GM23338 (cell line): ENCODE results near the gene UGP2. TPM values are rescaled to one million over a fixed set of nuclear protein-coding genes. Genes with fewer than 3 reads are reported as not detected.
A peak's percentile ranks its signal among the peaks of the same experiment; 100 is the strongest.

ENCODE experiments used
- ATAC-seq: fragments of 200-7000 bp; cut with Tn5 transposase; 3 replicates; pipeline ENCODE4 v1.9.1; 2020
- DNase-seq: peaks from one replicate; pipeline ENCODE4 v3.0.0-alpha.2; 2015; ENCODE audit warnings: low spot score
- H2AFZ ChIP-seq: fragments of 200-600 bp; sonication (generic); 2 replicates; pipeline ENCODE4 v1.8.0; 2016; ENCODE audit warnings: antibody characterized with exemption, mild to moderate bottlenecking, moderate library complexity
- H3F3A ChIP-seq: fragments of 200-600 bp; sonication (generic); replicated peaks from 2 replicates; pipeline ENCODE4 v1.8.0; 2017; ENCODE audit warnings: antibody characterized with exemption, mixed run types, low read depth
- H3K27ac ChIP-seq: fragments of 200-600 bp; sonication (generic); 2 replicates; pipeline ENCODE4 v1.6.1; 2016; ENCODE audit warnings: low read depth
- H3K27me3 ChIP-seq: fragments of 200-600 bp; sonication (generic); 2 replicates; pipeline ENCODE4 v1.8.0; 2016; ENCODE audit warnings: mild to moderate bottlenecking, mixed run types, moderate library complexity; ENCODE audit not compliant: insufficient read depth
- H3K36me3 ChIP-seq: fragments of 200-600 bp; sonication (generic); 2 replicates; pipeline ENCODE4 v1.8.0; 2016; ENCODE audit warnings: mild to moderate bottlenecking; ENCODE audit not compliant: insufficient read depth
- H3K4me1 ChIP-seq: fragments of 200-600 bp; sonication (generic); 2 replicates; pipeline ENCODE4 v1.8.0; 2016; ENCODE audit warnings: mild to moderate bottlenecking, moderate library complexity; ENCODE audit not compliant: insufficient read depth
- H3K4me2 ChIP-seq: fragments of 200-600 bp; sonication (generic); 2 replicates; pipeline ENCODE4 v1.7.1; 2017; ENCODE audit warnings: mixed run types
- H3K4me3 ChIP-seq: fragments of 200-600 bp; sonication (generic); 2 replicates; pipeline ENCODE4 v1.6.1; 2016; ENCODE audit warnings: mixed run types
- H3K79me2 ChIP-seq: fragments of 200-600 bp; sonication (generic); replicated peaks from 2 replicates; pipeline ENCODE4 v1.8.0; 2017; ENCODE audit warnings: mild to moderate bottlenecking; ENCODE audit not compliant: insufficient read depth
- H3K9me2 ChIP-seq: fragments of 200-600 bp; sonication (generic); 2 replicates; pipeline ENCODE4 v1.8.0; 2017; ENCODE audit not compliant: insufficient read depth
- H4K20me1 ChIP-seq: fragments of 200-600 bp; sonication (generic); replicated peaks from 2 replicates; pipeline ENCODE4 v1.8.0; 2017; ENCODE audit warnings: mild to moderate bottlenecking; ENCODE audit not compliant: insufficient read depth
- H3K27ac Mint-ChIP-seq: 2 replicates; pipeline ENCODE4 v1.8.0; 2020; ENCODE audit warnings: inconsistent platforms, mild to moderate bottlenecking, moderate library complexity, mixed read lengths
- H3K27me3 Mint-ChIP-seq: 3 replicates; pipeline ENCODE4 v1.8.0; 2022; ENCODE audit warnings: low read depth, mild to moderate bottlenecking, moderate library complexity, mixed read lengths, inconsistent platforms; ENCODE audit not compliant: insufficient read depth, poor library complexity
- H3K36me3 Mint-ChIP-seq: 3 replicates; pipeline ENCODE4 v1.8.0; 2021; ENCODE audit warnings: low read depth, mild to moderate bottlenecking, inconsistent platforms, moderate library complexity, mixed read lengths
- H3K4me1 Mint-ChIP-seq: 3 replicates; pipeline ENCODE4 v1.8.0; 2020; ENCODE audit warnings: mild to moderate bottlenecking, inconsistent platforms, mixed read lengths
- H3K4me3 Mint-ChIP-seq: 3 replicates; pipeline ENCODE4 v1.8.0; 2021; ENCODE audit warnings: moderate library complexity, mild to moderate bottlenecking, inconsistent platforms, mixed read lengths
- H3K9me3 Mint-ChIP-seq: 3 replicates; pipeline ENCODE4 v1.8.0; 2020; ENCODE audit warnings: moderate library complexity, mild to moderate bottlenecking, inconsistent platforms, mixed read lengths
- EZH2 ChIP-seq: fragments of 200-600 bp; sonication (generic); IDR thresholded peaks from one replicate; pipeline ENCODE4 v1.8.0; 2017; ENCODE audit warnings: antibody characterized with exemption, mild to moderate bottlenecking, low read depth; ENCODE audit not compliant: unreplicated experiment
- EZH2phosphoT487 ChIP-seq: fragments of 200-600 bp; sonication (generic); IDR thresholded peaks from one replicate; pipeline ENCODE4 v1.8.1; 2018; ENCODE audit warnings: antibody characterized with exemption; ENCODE audit not compliant: unreplicated experiment
- JUNB ChIP-seq: IDR thresholded peaks from one replicate; pipeline ENCODE4 v1.6.1; 2016; ENCODE audit warnings: antibody characterized with exemption; ENCODE audit not compliant: unreplicated experiment
- POLR2AphosphoS5 ChIP-seq: IDR thresholded peaks from 2 replicates; pipeline ENCODE4 v1.6.1; 2016; ENCODE audit warnings: antibody characterized with exemption, low read depth
- STAT1 ChIP-seq: IDR thresholded peaks from one replicate; pipeline ENCODE4 v1.6.1; 2016; ENCODE audit warnings: antibody characterized with exemption; ENCODE audit not compliant: unreplicated experiment
- ZNF114 ChIP-seq: fragments of 250-450 bp; sonication (Bioruptor Pico); IDR thresholded peaks from 2 replicates; pipeline ENCODE4 v1.5.0; 2020; ENCODE audit warnings: mild to moderate bottlenecking, moderate library complexity
- ZNF331 ChIP-seq: fragments of 250-450 bp; sonication (Bioruptor Pico); IDR thresholded peaks from 2 replicates; pipeline ENCODE4 v1.5.0; 2020; ENCODE audit warnings: low read depth, mild to moderate bottlenecking, moderate library complexity
- polyA plus RNA-seq: library from polyadenylated mRNA; unstranded; fragments of >200 nt; fragmentation: Nextera tagmentation; extraction: Ambion mirVana; gene quantifications from 2 replicates; pipeline ENCODE4 v1.2.1, GENCODE V29; 2016
- total RNA-seq: library from RNA; depleted of rRNA; stranded (reverse); fragments of >200 nt; shearing (Covaris generic); gene quantifications from 2 replicates; pipeline ENCODE4 v1.2.3, GENCODE V29; 2014
- TF ChIP-seq, protein P1 (sequence below): IDR thresholded peaks from 2 replicates; pipeline ENCODE4 v1.6.1; 2016; ENCODE audit warnings: antibody characterized with exemption
- TF ChIP-seq, protein P2 (sequence below): IDR thresholded peaks from one replicate; pipeline ENCODE4 v1.6.1; 2018; ENCODE audit warnings: antibody characterized with exemption; ENCODE audit not compliant: unreplicated experiment

UGP2 gene
- total and polyA plus RNA-seq, 2 experiments from 2014 or later, result 744 to 943 TPM

DNA sequence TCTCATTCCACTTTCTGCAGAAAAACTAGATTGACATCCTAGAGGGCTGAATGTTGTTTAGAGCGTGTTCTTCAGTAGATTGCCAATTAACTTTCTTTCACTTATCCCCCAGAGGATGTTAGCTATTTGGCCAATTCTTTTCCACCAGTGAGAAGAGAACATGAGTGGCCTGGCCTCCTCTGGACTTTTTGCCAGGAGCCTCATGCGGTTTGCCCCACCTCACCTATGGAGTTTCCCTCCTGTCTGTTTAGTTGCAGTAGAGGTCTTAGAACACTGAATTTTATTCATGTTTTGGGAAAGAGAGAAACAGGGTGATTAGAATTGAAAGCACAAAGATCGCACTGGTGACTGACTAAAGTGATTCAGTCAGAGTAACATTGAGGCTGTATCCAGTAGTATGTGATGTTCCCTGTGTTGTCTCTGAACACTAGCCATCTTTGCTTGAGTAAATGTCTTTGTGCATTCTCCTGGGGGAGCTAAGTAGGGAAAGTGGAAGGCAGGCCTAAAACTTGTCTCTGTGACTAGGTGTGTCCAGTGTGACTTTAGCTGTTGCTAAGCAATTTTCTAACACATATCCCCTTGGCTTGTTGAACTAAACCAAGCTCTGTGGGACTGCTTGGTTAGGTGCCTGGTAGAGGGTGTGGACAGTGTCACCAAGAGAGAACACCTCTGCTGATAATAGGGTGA lies 34.0 kb downstream of the UGP2 start:
- peaks cover 99% of the 10 kb centered on the region for H3K79me2 ChIP-seq
- no peaks in the 10 kb centered on the region for H3K9me2 ChIP-seq
- peaks cover 67% of the 10 kb centered on the region for H4K20me1 ChIP-seq
- DNase-seq, result no peak
- TF ChIP-seq ZNF331 (CRISPR knock-in tag), result no peak
- 0 out of 2 replicates have a peak, but pooled peaks have one; percentile 18 for TF ChIP-seq POLR2AphosphoS5
- TF ChIP-seq EZH2phosphoT487, result no peak
- TF ChIP-seq EZH2, result no peak
- no peaks in the 10 kb centered on the region for H3K27me3 ChIP-seq
- Mint-ChIP-seq H3K27me3 (peaks cover 6% of the 10 kb centered on the region), H3K4me1 (peaks cover 76% of the 10 kb centered on the region), H3K9me3 (peaks cover 3% of the 10 kb centered on the region; the same call in 1 of the 3 replicates), H3K27ac (peak overlapping the region; percentile 4; the same call in 1 of the 2 replicates), H3K36me3 (peaks cover 80% of the 10 kb centered on the region), H3K4me3 (no peak overlapping the region)
- peaks cover 20% of the 10 kb centered on the region for H3F3A ChIP-seq
- H3K27ac ChIP-seq, result peak overlapping the region; percentile 71
- no peak overlapping the region for H2AFZ ChIP-seq
- H3K4me2 ChIP-seq, result no peak overlapping the region
- H3K4me1 ChIP-seq, result peaks cover 70% of the 10 kb centered on the region
- no peak overlapping the region for H3K4me3 ChIP-seq
- no peak; the same call in 2 of the 3 replicates for ATAC-seq
- peaks cover 25% of the 10 kb centered on the region for H3K36me3 ChIP-seq

DNA sequence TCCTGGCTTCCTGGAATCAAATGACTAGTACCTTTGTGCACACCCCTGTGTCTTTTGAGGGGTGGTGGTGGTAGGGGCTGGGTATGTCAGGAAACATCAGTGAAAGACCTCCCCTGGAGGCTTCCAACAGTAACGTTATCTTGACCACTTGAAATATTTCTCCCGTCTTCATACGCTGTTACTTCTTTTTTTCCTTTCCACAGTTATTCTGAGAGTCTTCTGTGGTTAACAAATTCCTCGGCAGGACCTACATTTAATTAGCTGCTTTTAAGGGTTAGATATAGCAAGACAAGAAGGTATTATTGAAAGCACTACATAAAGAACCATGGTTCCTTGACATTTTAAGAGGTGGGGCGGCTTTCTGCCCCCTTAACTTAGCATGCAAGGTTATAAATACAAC lies 34.6 kb downstream of the UGP2 start:
- DNase-seq (no peak), ATAC-seq (no peak; the same call in 1 of the 3 replicates)
- TF ChIP-seq POLR2AphosphoS5 (0 out of 2 replicates have a peak, but pooled peaks have one; percentile 1), ZNF331 (CRISPR knock-in tag) (no peak)
- Histone ChIP-seq H3K4me2 (no peak overlapping the region), H3K9me2 (no peaks in the 10 kb centered on the region), H2AFZ (no peak overlapping the region), H4K20me1 (peaks cover 70% of the 10 kb centered on the region), H3K36me3 (peaks cover 27% of the 10 kb centered on the region), H3K4me3 (no peak overlapping the region), H3K27ac (peak overlapping the region; percentile 71; the same call in 1 of the 2 replicates), H3K4me1 (peaks cover 76% of the 10 kb centered on the region), H3F3A (peaks cover 20% of the 10 kb centered on the region), H3K27me3 (no peaks in the 10 kb centered on the region), H3K79me2 (peaks cover 99% of the 10 kb centered on the region)
- Mint-ChIP-seq H3K4me1 (peaks cover 79% of the 10 kb centered on the region), H3K27ac (peak overlapping the region; percentile 41), H3K36me3 (peaks cover 81% of the 10 kb centered on the region), H3K4me3 (no peak overlapping the region; the same call in 2 of the 3 replicates), H3K27me3 (peaks cover 4% of the 10 kb centered on the region), H3K9me3 (peaks cover 3% of the 10 kb centered on the region; the same call in 1 of the 3 replicates)

DNA sequence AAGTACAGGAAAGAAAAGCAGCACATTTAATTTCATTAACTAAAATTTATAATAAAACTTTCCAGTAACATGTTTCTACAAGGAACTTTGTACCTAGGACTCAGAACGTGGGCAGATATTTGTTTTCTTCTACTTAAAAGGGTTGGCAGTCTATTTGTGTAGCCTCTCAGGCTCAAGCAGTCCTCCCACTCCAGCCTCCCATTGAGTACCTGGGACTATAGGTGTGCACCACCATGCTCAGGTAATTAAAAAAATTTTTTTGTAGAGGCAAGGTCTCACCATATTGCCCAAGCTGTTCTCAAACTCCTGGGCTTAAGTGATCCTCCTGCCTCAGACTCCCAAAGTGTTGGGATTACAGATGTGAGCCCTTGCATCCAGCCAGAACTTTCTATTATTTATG lies 36.8 kb downstream of the UGP2 start:
- peaks cover 70% of the 10 kb centered on the region for H4K20me1 ChIP-seq
- H3K27ac Mint-ChIP-seq, result no peak overlapping the region
- DNase-seq, result no peak
- no peak overlapping the region for H2AFZ ChIP-seq
- peaks cover 35% of the 10 kb centered on the region for H3K36me3 ChIP-seq
- peaks cover 2% of the 10 kb centered on the region for H3K27me3 Mint-ChIP-seq
- H3K79me2 ChIP-seq, result peaks cover 98% of the 10 kb centered on the region
- H3F3A ChIP-seq, result peaks cover 21% of the 10 kb centered on the region
- H3K4me2 ChIP-seq, result no peak overlapping the region
- H3K4me3 ChIP-seq, result no peak overlapping the region
- no peak overlapping the region for H3K4me3 Mint-ChIP-seq
- H3K9me3 Mint-ChIP-seq, result 0 out of 3 replicates have a peak, but pooled peaks cover under 1% of the 10 kb centered on the region
- peaks cover 81% of the 10 kb centered on the region for H3K4me1 Mint-ChIP-seq
- peaks cover 70% of the 10 kb centered on the region for H3K4me1 ChIP-seq
- no peaks in the 10 kb centered on the region for H3K27me3 ChIP-seq
- H3K36me3 Mint-ChIP-seq, result peaks cover 81% of the 10 kb centered on the region
- no peak for ATAC-seq
- H3K27ac ChIP-seq, result no peak overlapping the region; the same call in 1 of the 2 replicates
- no peaks in the 10 kb centered on the region for H3K9me2 ChIP-seq
- TF ChIP-seq, protein P1, sequence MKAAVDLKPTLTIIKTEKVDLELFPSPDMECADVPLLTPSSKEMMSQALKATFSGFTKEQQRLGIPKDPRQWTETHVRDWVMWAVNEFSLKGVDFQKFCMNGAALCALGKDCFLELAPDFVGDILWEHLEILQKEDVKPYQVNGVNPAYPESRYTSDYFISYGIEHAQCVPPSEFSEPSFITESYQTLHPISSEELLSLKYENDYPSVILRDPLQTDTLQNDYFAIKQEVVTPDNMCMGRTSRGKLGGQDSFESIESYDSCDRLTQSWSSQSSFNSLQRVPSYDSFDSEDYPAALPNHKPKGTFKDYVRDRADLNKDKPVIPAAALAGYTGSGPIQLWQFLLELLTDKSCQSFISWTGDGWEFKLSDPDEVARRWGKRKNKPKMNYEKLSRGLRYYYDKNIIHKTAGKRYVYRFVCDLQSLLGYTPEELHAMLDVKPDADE, result no peak
- TF ChIP-seq, protein P2, sequence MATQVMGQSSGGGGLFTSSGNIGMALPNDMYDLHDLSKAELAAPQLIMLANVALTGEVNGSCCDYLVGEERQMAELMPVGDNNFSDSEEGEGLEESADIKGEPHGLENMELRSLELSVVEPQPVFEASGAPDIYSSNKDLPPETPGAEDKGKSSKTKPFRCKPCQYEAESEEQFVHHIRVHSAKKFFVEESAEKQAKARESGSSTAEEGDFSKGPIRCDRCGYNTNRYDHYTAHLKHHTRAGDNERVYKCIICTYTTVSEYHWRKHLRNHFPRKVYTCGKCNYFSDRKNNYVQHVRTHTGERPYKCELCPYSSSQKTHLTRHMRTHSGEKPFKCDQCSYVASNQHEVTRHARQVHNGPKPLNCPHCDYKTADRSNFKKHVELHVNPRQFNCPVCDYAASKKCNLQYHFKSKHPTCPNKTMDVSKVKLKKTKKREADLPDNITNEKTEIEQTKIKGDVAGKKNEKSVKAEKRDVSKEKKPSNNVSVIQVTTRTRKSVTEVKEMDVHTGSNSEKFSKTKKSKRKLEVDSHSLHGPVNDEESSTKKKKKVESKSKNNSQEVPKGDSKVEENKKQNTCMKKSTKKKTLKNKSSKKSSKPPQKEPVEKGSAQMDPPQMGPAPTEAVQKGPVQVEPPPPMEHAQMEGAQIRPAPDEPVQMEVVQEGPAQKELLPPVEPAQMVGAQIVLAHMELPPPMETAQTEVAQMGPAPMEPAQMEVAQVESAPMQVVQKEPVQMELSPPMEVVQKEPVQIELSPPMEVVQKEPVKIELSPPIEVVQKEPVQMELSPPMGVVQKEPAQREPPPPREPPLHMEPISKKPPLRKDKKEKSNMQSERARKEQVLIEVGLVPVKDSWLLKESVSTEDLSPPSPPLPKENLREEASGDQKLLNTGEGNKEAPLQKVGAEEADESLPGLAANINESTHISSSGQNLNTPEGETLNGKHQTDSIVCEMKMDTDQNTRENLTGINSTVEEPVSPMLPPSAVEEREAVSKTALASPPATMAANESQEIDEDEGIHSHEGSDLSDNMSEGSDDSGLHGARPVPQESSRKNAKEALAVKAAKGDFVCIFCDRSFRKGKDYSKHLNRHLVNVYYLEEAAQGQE, result no peak
- TF ChIP-seq ZNF114 (CRISPR knock-in tag), result no peak
- TF ChIP-seq EZH2, result no peak
- TF ChIP-seq STAT1, result no peak
- no peak for TF ChIP-seq JUNB
- TF ChIP-seq POLR2AphosphoS5, result no peak
